Vagina (tissue), 2 donors: ENCODE measurements around the gene KRTAP9-7. TPM values are rescaled to one million over a fixed set of nuclear protein-coding genes. Genes with fewer than 3 reads are reported as not detected.

ENCODE experiments used
- DNase-seq, 2 donors: peaks; one replicate each; pipeline ENCODE4 v3.0.0-alpha.2; 2017; ENCODE audit errors: extremely low spot score in 2 of 2
- H3K27ac ChIP-seq: fragments of 200-600 bp; sonication (generic); one replicate; pipeline ENCODE4 v1.5.1; 2019
- H3K27me3 ChIP-seq: fragments of 200-600 bp; sonication (generic); one replicate; pipeline ENCODE4 v1.5.1; 2019
- H3K36me3 ChIP-seq, 2 donors: fragments of 200-600 bp; sonication (generic); one replicate each; pipeline ENCODE4 v1.5.1; 2017 to 2019
- H3K4me1 ChIP-seq: fragments of 200-600 bp; sonication (generic); one replicate; pipeline ENCODE4 v1.5.1; 2019
- H3K4me3 ChIP-seq, 2 donors: fragments of 200-600 bp; sonication (generic); 1 replicate in 1 of 2; 2 replicates in 1 of 2; pipeline ENCODE4 v1.5.1; 2016 to 2019
- H3K9me3 ChIP-seq: fragments of 200-600 bp; sonication (generic); one replicate; pipeline ENCODE4 v1.5.1; 2019
- POLR2A ChIP-seq, 2 donors: fragments of 450-650 bp; IDR thresholded peaks; one replicate each; pipeline ENCODE4 v1.6.1; 2017; ENCODE audit warnings: antibody characterized with exemption in 2 of 2, mild to moderate bottlenecking in 2 of 2, moderate library complexity in 2 of 2
- POLR2AphosphoS5 ChIP-seq, 2 donors: sonication (generic); formaldehyde crosslinking; IDR thresholded peaks; one replicate each; pipeline ENCODE4 v1.9.0; 2017; ENCODE audit warnings: antibody characterized with exemption in 2 of 2, mild to moderate bottlenecking in 2 of 2, low read depth in 1 of 2; ENCODE audit not compliant: insufficient read depth in 1 of 2
- intact Hi-C: fragments of 100-400 bp; cut with DNase I; formaldehyde crosslinking; loops from one replicate; pipeline ENCODE4 v1.15.1; 2023
- total RNA-seq: library from RNA; depleted of rRNA; stranded (reverse); fragments of >200 nt; gene quantifications from one replicate; pipeline ENCODE4 v1.2.3, GENCODE V29; 2016
- TF ChIP-seq, protein P1 (sequence below), 3 experiments: fragments of 450-650 bp in 2 of 3; fragments of 200-600 bp in 1 of 3; sonication (generic) in 1 of 3; IDR thresholded peaks; one replicate each; pipeline ENCODE4 v1.5.1; 2017 to 2019; ENCODE audit warnings: antibody characterized with exemption in 3 of 3, mild to moderate bottlenecking in 2 of 3, moderate library complexity in 2 of 3

Gene KRTAP9-7
- total RNA-seq, 1 donor from 2014 or later, result not detected

DNA sequence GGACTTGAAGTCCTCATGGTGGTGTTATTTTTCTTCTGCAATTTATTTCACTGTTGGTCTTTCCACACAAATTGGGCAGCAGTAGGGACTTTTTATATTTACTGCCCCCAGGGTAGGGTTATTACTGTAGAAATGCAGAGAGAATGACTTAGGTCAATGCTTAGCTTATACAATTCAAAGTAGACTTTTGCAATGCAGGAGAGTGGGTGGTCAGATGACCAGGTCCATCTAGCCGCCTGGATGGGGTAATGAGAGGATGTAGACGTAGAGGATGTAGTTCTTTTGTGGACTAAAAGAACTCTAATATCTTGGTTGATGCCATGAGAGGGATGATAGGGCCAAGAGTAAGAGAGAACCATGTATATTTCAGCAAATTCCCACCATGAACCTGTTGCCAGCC, 42.7 kb downstream of the KRTAP9-7 start:
- no peak overlapping the region for H3K4me3 ChIP-seq
- H3K9me3 ChIP-seq, result no peaks in the 10 kb centered on the region
- TF ChIP-seq, protein P1, sequence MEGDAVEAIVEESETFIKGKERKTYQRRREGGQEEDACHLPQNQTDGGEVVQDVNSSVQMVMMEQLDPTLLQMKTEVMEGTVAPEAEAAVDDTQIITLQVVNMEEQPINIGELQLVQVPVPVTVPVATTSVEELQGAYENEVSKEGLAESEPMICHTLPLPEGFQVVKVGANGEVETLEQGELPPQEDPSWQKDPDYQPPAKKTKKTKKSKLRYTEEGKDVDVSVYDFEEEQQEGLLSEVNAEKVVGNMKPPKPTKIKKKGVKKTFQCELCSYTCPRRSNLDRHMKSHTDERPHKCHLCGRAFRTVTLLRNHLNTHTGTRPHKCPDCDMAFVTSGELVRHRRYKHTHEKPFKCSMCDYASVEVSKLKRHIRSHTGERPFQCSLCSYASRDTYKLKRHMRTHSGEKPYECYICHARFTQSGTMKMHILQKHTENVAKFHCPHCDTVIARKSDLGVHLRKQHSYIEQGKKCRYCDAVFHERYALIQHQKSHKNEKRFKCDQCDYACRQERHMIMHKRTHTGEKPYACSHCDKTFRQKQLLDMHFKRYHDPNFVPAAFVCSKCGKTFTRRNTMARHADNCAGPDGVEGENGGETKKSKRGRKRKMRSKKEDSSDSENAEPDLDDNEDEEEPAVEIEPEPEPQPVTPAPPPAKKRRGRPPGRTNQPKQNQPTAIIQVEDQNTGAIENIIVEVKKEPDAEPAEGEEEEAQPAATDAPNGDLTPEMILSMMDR (IDR thresholded peaks at IDR 0.05), result no peak
- TF ChIP-seq POLR2A (IDR thresholded peaks at IDR 0.05), result no peak
- no peak for TF ChIP-seq POLR2AphosphoS5 (IDR thresholded peaks at IDR 0.05; ENCODE audit: insufficient read depth in 1 of 2, low read depth in 1 of 2)
- H3K27me3 ChIP-seq, result no peaks in the 10 kb centered on the region
- H3K36me3 ChIP-seq, result no peaks in the 10 kb centered on the region
- H3K4me1 ChIP-seq, result peaks cover 10% of the 10 kb centered on the region
- intact Hi-C loops, result no loop called here
- no peak for DNase-seq
- no peak overlapping the region for H3K27ac ChIP-seq

DNA sequence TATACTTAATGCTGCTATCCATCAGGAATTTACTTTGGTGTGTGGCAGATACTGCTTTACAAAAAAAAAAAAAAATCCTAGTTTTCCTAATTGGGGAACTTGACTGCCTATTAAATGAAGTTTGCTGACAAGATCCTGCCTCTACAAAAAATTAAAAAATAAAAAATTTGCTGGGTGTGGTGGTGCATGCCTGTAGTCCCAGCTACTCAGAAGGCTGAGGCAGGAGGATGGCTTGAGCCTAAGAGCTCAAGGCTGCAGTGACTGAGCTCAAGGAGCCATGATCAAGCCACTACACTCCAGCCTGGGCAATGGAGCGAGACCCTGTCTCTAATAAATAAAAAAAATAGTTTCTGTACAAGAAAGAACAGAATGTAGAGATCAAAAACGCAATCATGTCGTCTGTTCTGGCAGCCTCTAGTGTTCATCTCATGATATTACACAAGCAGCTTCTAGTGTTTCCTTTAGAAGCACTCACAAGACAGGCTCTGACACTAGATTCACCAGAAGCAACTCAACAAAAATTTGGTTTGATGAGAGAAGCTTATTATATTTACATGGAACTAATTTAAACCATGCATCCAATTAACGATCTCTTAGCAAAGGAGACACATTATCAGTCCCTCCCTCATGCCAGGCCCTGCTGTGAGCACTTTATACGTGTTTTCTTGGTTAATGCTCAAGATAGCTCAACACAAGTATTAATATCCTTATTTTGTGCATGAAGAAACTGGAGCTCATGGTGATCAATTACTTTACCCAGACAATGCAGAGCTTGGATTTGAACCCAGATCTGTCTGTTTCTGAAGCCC, 46.8 kb downstream of the KRTAP9-7 start:
- Histone ChIP-seq H3K4me1 (peaks cover 10% of the 10 kb centered on the region), H3K36me3 (no peaks in the 10 kb centered on the region), H3K9me3 (no peaks in the 10 kb centered on the region), H3K27ac (peak overlapping the region; percentile 50), H3K27me3 (no peaks in the 10 kb centered on the region), H3K4me3 (no peak overlapping the region)
- DNase-seq, result peak in 1 of 2 donors; percentile 67
- TF ChIP-seq POLR2A (IDR thresholded peaks at IDR 0.05) (no peak), POLR2AphosphoS5 (IDR thresholded peaks at IDR 0.05; ENCODE audit: insufficient read depth in 1 of 2, low read depth in 1 of 2) (peak in 1 of 2 donors; percentile 40)
- TF ChIP-seq, protein P1 (IDR thresholded peaks at IDR 0.05), result peak; percentile 37 to 79 (median 53)
- intact Hi-C loops, result no loop called here

DNA sequence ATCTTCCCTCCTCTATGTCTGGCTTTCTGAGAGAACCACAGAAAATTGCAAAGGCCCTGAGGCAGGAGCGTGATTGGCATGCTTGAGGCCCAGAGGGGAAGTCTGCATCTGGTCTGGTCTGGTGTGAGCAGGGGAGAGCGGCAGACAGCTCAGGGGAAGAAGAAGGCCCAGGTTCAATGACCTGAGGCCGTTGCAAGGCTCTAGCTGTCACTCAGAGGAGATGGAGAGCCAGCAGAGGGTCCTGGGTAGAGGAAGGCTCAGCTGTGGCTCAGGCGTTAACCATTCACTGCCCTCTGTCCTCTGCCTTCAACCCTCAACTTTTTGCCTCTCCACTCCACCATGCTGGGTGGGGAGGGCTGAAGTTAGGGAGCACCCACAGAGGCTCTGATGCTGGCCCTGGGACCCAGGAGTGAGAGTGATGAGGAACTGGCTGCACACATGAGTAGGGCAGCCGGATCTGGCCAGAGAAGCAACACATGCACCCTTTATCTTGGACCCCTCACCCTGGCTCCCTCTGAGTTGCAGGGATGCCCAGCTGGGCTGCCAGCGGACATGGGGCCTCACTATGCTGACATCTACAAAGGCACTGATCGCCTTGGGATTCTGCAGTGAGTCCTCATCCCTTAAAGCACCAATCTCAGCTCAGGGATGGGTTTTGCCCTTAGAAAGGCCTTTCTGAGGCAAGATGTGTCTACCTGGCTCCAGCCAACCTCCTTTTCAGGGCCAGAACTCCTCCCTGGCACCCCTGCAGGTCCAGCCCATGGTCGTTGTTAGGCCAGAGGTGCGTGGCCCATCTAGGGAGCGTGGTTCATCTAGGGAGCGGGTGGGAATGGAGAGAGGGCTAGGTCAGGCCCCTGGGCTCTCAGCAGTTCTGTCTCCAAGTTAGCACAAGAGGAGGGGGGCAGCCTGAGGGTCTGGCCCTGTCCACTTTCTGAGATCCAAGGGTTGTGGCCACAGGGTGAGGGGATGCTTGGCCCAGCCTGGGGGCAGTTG, 47.7 kb downstream of the KRTAP9-7 start:
- peak overlapping the region; percentile 50 for H3K27ac ChIP-seq
- no peak overlapping the region for H3K4me3 ChIP-seq
- H3K27me3 ChIP-seq, result no peaks in the 10 kb centered on the region
- no peaks in the 10 kb centered on the region for H3K36me3 ChIP-seq
- intact Hi-C loops, result no loop called here
- TF ChIP-seq, protein P1 (IDR thresholded peaks at IDR 0.05), result no peak
- TF ChIP-seq POLR2AphosphoS5 (IDR thresholded peaks at IDR 0.05; ENCODE audit: insufficient read depth in 1 of 2, low read depth in 1 of 2), result no peak
- no peak for TF ChIP-seq POLR2A (IDR thresholded peaks at IDR 0.05)
- H3K9me3 ChIP-seq, result no peaks in the 10 kb centered on the region
- DNase-seq, result peak; percentile 9 to 76
- H3K4me1 ChIP-seq, result peaks cover 10% of the 10 kb centered on the region

DNA sequence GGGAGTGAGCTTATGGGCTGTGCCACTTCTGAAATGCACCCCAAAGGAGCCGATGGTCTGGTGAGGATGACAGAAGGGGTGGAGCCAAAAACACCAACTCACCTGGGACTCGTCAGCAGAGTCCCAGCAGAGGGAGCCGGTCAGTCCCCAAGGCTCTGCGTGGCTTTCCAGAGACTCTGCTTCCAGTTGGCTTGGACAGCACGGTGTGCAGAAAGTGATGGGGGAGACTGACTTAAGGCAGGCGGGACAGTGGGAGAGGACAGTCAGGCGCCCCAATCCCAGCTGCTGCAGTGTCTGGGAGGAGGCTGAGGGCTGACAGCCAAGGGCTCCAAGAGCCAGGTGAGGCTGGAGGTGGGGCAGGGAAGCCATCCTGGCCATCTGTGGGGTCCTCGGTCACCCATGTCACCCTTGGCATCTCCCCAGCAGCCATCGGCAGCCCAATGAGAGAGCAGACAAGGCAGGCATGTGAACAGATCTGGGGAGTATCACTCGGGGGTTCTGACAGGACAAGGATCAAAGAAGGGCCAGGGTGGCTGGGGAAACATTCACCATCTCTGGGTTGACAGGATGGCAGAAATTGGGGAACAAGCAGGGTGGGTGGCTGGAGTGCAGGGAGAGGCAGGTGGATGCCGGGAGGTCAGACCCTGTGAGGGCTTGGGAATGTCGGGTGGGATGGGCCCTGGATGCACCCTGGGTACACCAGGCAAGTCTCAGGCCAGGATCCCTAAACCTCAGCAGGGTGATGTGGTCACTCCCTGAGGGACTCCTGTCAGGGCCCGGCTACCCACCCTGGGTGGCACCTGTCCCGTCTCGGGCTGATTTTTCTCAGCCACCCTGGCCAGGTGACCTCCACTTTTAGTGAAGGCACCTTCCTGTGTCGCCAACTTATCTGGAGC, 48.9 kb downstream of the KRTAP9-7 start:
- no peaks in the 10 kb centered on the region for H3K36me3 ChIP-seq
- DNase-seq, result peak; percentile 77 to 95
- H3K9me3 ChIP-seq, result no peaks in the 10 kb centered on the region
- no peak overlapping the region for H3K4me3 ChIP-seq
- no peak overlapping the region for H3K27ac ChIP-seq
- no peak for TF ChIP-seq POLR2A (IDR thresholded peaks at IDR 0.05)
- TF ChIP-seq, protein P1 (IDR thresholded peaks at IDR 0.05), result no peak
- intact Hi-C loops, result no loop called here
- H3K4me1 ChIP-seq, result peaks cover 10% of the 10 kb centered on the region
- no peaks in the 10 kb centered on the region for H3K27me3 ChIP-seq
